CD4-positive, CD25-positive, alpha-beta regulatory T cell (primary cell): ENCODE results near the gene SCG3. TPM values are rescaled to one million over a fixed set of nuclear protein-coding genes. Genes with fewer than 3 reads are reported as not detected.

Source experiments
- ATAC-seq, 2 donors: fragments of 150-1000 bp; cut with Tn5 transposase; one replicate each; pipeline ENCODE4 v1.10.0; 2021; ENCODE audit warnings: low read depth in 2 of 2, moderate number of reproducible peaks in 2 of 2, moderate library complexity in 1 of 2
- DNase-seq, 3 donors: peaks; one replicate each; pipeline versions ENCODE4 v3.0.0 to v3.0.0-alpha.2; 2012 to 2022; ENCODE audit warnings: mixed read lengths in 1 of 3
- H3K27ac ChIP-seq: one replicate; pipeline ENCODE4 v1.7.0; 2013; ENCODE audit warnings: mild to moderate bottlenecking, low read length; ENCODE audit not compliant: insufficient read depth, poor library complexity, severe bottlenecking
- H3K27me3 ChIP-seq: one replicate; pipeline ENCODE4 v1.7.0; 2013; ENCODE audit warnings: low read length; ENCODE audit not compliant: control insufficient read depth, insufficient read depth
- H3K36me3 ChIP-seq: one replicate; pipeline ENCODE4 v1.7.0; 2013; ENCODE audit warnings: mild to moderate bottlenecking, low read length, moderate library complexity; ENCODE audit not compliant: control insufficient read depth, insufficient read depth
- H3K4me1 ChIP-seq: 2 replicates; pipeline ENCODE4 v1.7.0; 2013; ENCODE audit warnings: mild to moderate bottlenecking, low read length; ENCODE audit not compliant: insufficient read depth, control insufficient read depth, poor library complexity, severe bottlenecking
- H3K4me3 ChIP-seq: one replicate; pipeline ENCODE4 v1.7.0; 2013; ENCODE audit warnings: low read depth, mild to moderate bottlenecking, low read length, moderate library complexity
- H3K9me3 ChIP-seq, 2 experiments: 1 replicate in 1 of 2; 2 replicates in 1 of 2; pipeline ENCODE4 v1.7.0; 2013; ENCODE audit warnings: low read length in 2 of 2, mild to moderate bottlenecking in 1 of 2, moderate library complexity in 1 of 2; ENCODE audit not compliant: control insufficient read depth in 2 of 2
- H3K27ac Mint-ChIP-seq, 3 donors: one replicate each; pipeline ENCODE4 v1.8.0; 2020 to 2022; ENCODE audit warnings: mild to moderate bottlenecking in 3 of 3, mixed read lengths in 3 of 3, moderate library complexity in 2 of 3
- H3K27me3 Mint-ChIP-seq: one replicate; pipeline ENCODE4 v1.8.0; 2022; ENCODE audit warnings: mild to moderate bottlenecking, mixed read lengths
- H3K36me3 Mint-ChIP-seq: one replicate; pipeline ENCODE4 v1.8.0; 2020; ENCODE audit warnings: mixed read lengths
- H3K4me1 Mint-ChIP-seq, 4 donors: one replicate each; pipeline ENCODE4 v1.8.0; 2020 to 2022; ENCODE audit warnings: mixed read lengths in 4 of 4, mild to moderate bottlenecking in 1 of 4
- H3K4me3 Mint-ChIP-seq, 4 donors: one replicate each; pipeline ENCODE4 v1.8.0; 2020 to 2022; ENCODE audit warnings: mild to moderate bottlenecking in 4 of 4, mixed read lengths in 4 of 4, moderate library complexity in 3 of 4
- H3K9me3 Mint-ChIP-seq, 7 donors: one replicate each; pipeline ENCODE4 v1.8.0; 2020 to 2022; ENCODE audit warnings: mixed read lengths in 7 of 7, mild to moderate bottlenecking in 3 of 7, moderate library complexity in 2 of 7
- polyA plus RNA-seq, 4 donors: library from polyadenylated mRNA; unstranded; fragments of 300-500 nt; fragmentation: Illumina TruSeq; gene quantifications; one replicate each; pipeline ENCODE4 v1.2.3, GENCODE V29; 2021
- total RNA-seq: library from RNA; stranded (reverse); gene quantifications from one replicate; pipeline ENCODE4 v1.2.3, GENCODE V29; 2022

The SCG3 gene
- total and polyA plus RNA-seq, 5 donors from 2014 or later = not detected

DNA sequence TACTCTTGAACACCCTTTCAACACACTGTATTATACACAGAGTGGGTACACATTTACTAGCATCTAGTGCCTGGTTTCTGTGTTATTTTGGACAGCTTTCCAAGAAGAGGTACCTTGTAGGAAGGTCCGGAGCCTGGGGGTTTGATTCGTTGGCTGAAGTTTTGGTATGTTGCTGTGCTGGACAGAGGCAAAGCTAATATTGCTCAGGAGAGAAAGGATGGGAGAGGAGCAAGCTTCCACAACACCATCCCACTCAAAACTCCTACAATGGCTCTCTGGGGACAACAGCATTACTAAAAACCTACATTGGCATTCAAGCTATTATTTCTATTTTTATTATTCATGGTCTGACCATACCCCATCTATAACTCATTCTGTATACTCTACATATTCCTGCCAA is 57.2 kb downstream of the SCG3 start:
- H3K9me3 ChIP-seq = no peaks in the 10 kb centered on the region
- DNase-seq (no peak), ATAC-seq (no peak)
- peak overlapping the region; percentile 91 to 96 (median 92) for H3K4me3 Mint-ChIP-seq
- H3K27me3 Mint-ChIP-seq = peaks cover 4% of the 10 kb centered on the region
- H3K36me3 Mint-ChIP-seq = no peaks in the 10 kb centered on the region
- H3K27me3 ChIP-seq = no peaks in the 10 kb centered on the region
- peak overlapping the region; percentile 84 to 97 (median 96) for H3K27ac Mint-ChIP-seq
- H3K36me3 ChIP-seq = no peaks in the 10 kb centered on the region
- H3K9me3 Mint-ChIP-seq = no peaks in the 10 kb centered on the region
- H3K4me1 ChIP-seq = peaks cover 40% of the 10 kb centered on the region
- peak overlapping the region; percentile 72 for H3K4me3 ChIP-seq
- peaks cover 19 to 43% (median 37%) of the 10 kb centered on the region in 4 donors for H3K4me1 Mint-ChIP-seq
- peak overlapping the region; percentile 81 for H3K27ac ChIP-seq

DNA sequence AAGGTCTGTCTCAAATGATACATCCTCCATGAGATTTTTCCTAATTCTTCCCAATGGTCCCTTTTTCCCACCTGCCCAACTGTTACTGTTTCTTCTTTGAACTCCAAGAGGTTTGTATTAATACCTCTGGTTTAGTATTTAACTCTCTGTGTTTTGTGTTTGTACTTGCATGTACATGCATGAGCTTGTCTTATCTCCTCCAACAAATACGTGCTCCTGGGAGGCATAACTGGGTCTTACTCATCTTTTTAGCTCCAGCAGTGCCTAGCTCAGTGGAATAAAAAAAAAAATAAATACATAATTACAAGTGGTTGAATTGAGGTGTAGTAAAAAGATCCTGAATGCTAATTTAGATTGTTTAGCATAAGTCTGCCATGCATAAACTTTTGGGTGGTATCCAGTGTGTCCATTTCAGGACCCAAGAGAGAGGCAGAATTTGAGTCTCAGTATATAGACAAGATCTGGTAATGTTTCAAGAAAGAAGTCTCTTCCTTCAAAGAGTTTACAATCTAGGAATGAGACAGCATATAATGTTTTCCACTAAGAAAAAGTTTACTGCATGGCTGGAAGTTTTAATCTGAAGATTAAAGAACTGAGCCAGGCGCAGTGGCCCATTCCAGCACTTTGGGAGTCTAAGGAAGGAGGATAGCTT is 57.9 kb downstream of the SCG3 start:
- H3K36me3 ChIP-seq = no peaks in the 10 kb centered on the region
- no peaks in the 10 kb centered on the region for H3K36me3 Mint-ChIP-seq
- H3K9me3 ChIP-seq = no peaks in the 10 kb centered on the region
- no peaks in the 10 kb centered on the region for H3K9me3 Mint-ChIP-seq
- peaks cover 4% of the 10 kb centered on the region for H3K27me3 Mint-ChIP-seq
- H3K27ac Mint-ChIP-seq = peak overlapping the region; percentile 84 to 97 (median 96)
- H3K4me3 Mint-ChIP-seq = peak overlapping the region; percentile 77 to 96 (median 91)
- no peak for DNase-seq
- H3K4me3 ChIP-seq = no peak overlapping the region
- peaks cover 18 to 37% (median 32%) of the 10 kb centered on the region in 4 donors for H3K4me1 Mint-ChIP-seq
- H3K27ac ChIP-seq = no peak overlapping the region
- ATAC-seq = no peak
- H3K27me3 ChIP-seq = no peaks in the 10 kb centered on the region
- H3K4me1 ChIP-seq = peaks cover 33% of the 10 kb centered on the region

DNA sequence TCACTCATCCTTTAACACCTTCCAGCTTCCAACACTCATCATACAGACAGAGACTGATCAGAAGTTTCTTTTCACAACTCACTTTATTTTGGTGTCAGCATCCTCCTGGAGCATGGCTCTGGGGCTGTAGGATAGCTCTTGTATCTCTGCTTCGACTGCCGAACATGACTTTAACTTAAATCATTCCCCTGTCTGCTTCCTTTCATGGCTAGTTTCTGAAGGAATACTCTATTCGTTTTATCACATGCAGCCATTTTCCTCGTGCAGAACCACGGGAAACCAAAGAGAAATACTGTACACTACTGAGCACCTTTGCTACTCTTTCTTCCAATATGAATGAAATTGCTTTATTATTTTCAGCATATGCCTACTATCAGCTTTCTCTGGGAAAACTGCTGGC is 68.0 kb downstream of the SCG3 start:
- ATAC-seq (no peak), DNase-seq (no peak)
- H3K27ac ChIP-seq = no peak overlapping the region
- H3K4me1 ChIP-seq = peaks cover 14% of the 10 kb centered on the region
- Mint-ChIP-seq H3K4me3 (no peak overlapping the region), H3K4me1 (peaks cover 0 to 28% (median 17%) of the 10 kb centered on the region in 4 donors), H3K27ac (peak overlapping the region in 1 of 3 donors; percentile 11), H3K36me3 (no peaks in the 10 kb centered on the region), H3K27me3 (peaks cover 70% of the 10 kb centered on the region), H3K9me3 (no peaks in the 10 kb centered on the region)
- H3K27me3 ChIP-seq = peaks cover 13% of the 10 kb centered on the region
- no peaks in the 10 kb centered on the region for H3K36me3 ChIP-seq
- H3K4me3 ChIP-seq = no peak overlapping the region
- H3K9me3 ChIP-seq = no peaks in the 10 kb centered on the region

DNA sequence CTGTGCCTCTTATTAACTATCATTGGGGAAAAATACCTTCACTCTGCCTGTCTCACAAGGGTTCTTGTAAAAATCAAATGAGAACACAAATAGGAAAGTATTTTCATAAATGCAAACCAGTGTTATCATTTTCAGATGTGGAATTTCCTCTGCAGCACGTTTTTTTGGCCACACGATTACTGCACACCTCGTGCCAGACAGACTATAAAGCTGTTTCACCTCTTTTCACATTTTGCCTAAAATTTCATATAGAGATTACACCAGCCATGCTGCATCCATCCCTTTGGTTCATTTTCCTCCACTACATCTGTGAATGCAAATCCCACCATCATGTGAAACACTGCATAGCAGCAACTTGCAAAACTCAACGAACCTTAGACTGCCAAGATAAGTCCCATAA is 68.9 kb downstream of the SCG3 start:
- H3K36me3 ChIP-seq = no peaks in the 10 kb centered on the region
- peak overlapping the region; percentile 11 for H3K4me3 ChIP-seq
- DNase-seq (no peak), ATAC-seq (no peak)
- Mint-ChIP-seq H3K9me3 (no peaks in the 10 kb centered on the region), H3K27ac (no peak overlapping the region), H3K27me3 (peaks cover 69% of the 10 kb centered on the region), H3K36me3 (no peaks in the 10 kb centered on the region), H3K4me1 (peaks cover 0 to 33% (median 19%) of the 10 kb centered on the region in 4 donors), H3K4me3 (peak overlapping the region; percentile 81 to 87 (median 86))
- peaks cover 12% of the 10 kb centered on the region for H3K27me3 ChIP-seq
- no peak overlapping the region for H3K27ac ChIP-seq
- H3K4me1 ChIP-seq = peaks cover 14% of the 10 kb centered on the region
- no peaks in the 10 kb centered on the region for H3K9me3 ChIP-seq

DNA sequence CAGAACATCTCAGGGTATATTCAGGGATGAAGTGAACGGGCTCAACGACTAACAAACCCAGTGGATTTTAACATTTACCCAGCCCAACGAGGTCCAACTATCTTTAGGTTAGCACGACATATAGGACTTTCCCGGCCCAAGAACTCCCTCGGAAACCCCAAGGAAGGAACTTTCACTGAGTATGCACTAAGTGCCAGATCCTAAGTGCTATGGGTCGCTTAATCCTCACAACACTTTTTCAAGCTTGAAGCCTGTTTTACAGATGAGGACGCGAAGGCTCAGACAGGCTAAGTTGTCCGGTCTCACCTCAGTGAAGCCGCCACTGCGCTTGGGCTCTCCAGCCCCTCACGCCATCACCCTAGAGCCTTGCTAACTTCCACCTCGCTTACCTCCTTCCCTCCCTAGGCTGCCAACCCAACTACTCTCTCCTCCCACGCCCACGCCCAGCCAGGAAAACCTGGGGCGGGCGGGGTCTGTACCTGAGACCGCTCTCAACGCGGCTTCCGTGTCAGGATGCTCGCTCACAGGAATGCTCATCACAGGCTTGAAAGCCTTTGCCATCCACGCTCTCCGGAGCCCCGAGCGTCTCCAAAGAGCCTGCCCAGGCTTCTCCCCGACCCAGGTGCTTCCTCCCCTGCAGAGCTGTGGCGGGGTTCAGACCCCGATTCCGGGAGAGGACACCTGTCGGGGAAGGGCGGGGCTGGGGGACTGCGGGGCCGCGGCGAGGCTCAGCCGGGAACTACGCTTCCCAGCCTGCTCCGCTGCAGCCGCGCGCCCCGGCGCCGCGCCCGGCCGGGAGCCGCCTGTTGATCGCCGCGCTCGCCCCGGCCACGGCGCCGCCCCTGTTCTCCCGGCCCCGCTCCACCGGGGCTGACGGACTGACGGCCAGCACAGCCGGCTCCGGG is 69.7 kb downstream of the SCG3 start, which contains the start of gene TMOD2:
Gene TMOD2 (plus strand): TSS at position 806 of the 905 bp plus-strand sequence. CDS start 14,845 bp downstream, outside the sequence.
- DNase-seq (peak; percentile 22 to 49 (median 32)), ATAC-seq (peak; percentile 77 to 80)
- Histone ChIP-seq H3K4me1 (peaks cover 14% of the 10 kb centered on the region), H3K27me3 (peaks cover 11% of the 10 kb centered on the region), H3K9me3 (no peaks in the 10 kb centered on the region), H3K36me3 (no peaks in the 10 kb centered on the region), H3K4me3 (peak within 1 kb of the TSS; percentile 56), H3K27ac (no peak within 1 kb of the TSS)
- Mint-ChIP-seq H3K9me3 (no peaks in the 10 kb centered on the region), H3K27me3 (peaks cover 61% of the 10 kb centered on the region), H3K4me1 (peaks cover 0 to 37% (median 19%) of the 10 kb centered on the region in 4 donors), H3K4me3 (peak within 1 kb of the TSS; percentile 84 to 89 (median 87)), H3K27ac (peak within 1 kb of the TSS in 2 of 3 donors; percentile 15 to 59), H3K36me3 (no peaks in the 10 kb centered on the region)

DNA sequence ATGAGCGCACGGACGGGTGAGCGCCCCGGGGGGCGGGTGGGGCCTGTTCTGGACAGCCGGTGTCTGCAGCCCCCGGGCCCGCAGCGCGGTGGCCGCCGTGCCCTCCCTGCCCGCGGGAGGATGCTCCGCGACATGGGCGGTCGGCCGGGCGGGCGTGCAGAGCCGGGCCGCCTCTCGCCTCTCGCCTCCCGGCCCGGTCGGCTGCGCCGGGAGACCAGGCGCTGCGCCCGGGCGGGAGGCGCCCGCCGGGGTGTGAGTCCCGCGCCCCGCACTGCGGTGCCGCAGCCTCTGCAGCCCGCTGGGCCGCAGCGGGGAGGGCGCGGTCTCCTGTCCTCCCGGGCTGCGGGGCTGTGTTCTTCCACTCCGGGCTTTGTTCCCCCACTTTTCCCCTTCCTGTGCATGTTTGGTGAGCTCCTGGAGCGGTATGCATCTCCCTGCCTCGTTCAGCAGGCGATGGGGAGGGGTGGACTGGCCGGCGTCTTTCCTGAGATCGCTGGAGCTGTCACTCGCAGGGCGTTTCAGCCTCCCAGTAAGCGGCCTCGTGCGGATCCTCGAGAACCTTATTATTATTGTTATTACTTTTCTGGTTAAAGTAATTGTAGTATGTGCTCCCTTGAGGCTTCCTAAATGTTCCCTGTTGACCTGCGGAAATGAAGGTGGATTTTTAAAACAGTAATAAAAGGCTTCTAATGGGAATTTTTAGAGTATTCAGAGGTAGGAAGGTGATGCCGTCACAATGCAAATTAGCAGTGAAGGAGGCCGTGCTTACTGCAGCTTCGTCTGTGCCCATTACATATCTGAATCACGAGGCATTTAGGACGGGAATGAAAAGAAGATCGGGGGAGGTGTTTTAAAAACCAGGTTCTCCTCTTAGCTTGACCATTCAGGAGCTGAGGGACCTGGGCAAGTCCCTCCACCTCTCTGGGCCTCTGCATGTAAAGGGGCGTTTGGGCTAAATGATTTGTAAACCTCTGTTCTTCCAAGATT is 70.7 kb downstream of the SCG3 start:
- peaks cover 0 to 37% (median 19%) of the 10 kb centered on the region in 4 donors for H3K4me1 Mint-ChIP-seq
- H3K9me3 Mint-ChIP-seq = no peaks in the 10 kb centered on the region
- H3K36me3 Mint-ChIP-seq = no peaks in the 10 kb centered on the region
- no peak for DNase-seq
- Histone ChIP-seq H3K4me3 (peak overlapping the region; percentile 56), H3K36me3 (no peaks in the 10 kb centered on the region), H3K27ac (no peak overlapping the region), H3K9me3 (no peaks in the 10 kb centered on the region), H3K27me3 (peaks cover 11% of the 10 kb centered on the region), H3K4me1 (peaks cover 14% of the 10 kb centered on the region)
- ATAC-seq = peak; percentile 37 to 40
- H3K27me3 Mint-ChIP-seq = peaks cover 62% of the 10 kb centered on the region
- peak overlapping the region in 1 of 3 donors; percentile 15 for H3K27ac Mint-ChIP-seq
- H3K4me3 Mint-ChIP-seq = peak overlapping the region; percentile 82 to 89 (median 87)

DNA sequence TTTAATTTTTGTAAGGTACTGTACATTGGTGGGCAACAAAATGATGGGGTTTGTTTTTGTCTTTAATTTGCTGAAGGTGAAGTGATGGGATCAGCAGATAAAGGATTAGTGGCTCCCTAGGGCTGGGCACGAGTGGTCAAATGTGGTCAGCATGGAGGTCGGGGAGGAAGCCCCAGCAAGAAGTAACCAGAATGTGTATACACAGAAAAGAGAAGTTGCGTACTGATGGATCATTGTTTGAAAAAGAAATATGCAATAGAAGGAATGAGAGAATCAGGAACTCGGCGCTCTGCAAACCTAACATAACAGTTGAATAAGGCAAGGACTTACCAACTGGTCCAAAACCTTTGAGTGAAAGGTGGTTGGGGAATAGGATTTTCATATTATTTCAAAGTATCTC is 71.6 kb downstream of the SCG3 start:
- H3K4me1 ChIP-seq = peaks cover 14% of the 10 kb centered on the region

More for the DNA sequence above, 71.6 kb downstream of the SCG3 start:
- H3K27ac ChIP-seq = no peak overlapping the region
- H3K4me1 Mint-ChIP-seq = peaks cover 0 to 37% (median 19%) of the 10 kb centered on the region in 4 donors
- no peaks in the 10 kb centered on the region for H3K9me3 Mint-ChIP-seq
- H3K36me3 Mint-ChIP-seq = no peaks in the 10 kb centered on the region
- H3K27ac Mint-ChIP-seq = peak overlapping the region in 1 of 3 donors; percentile 15
- ATAC-seq = no peak
- H3K27me3 Mint-ChIP-seq = peaks cover 56% of the 10 kb centered on the region
- H3K4me3 ChIP-seq = no peak overlapping the region
- H3K36me3 ChIP-seq = no peaks in the 10 kb centered on the region
- H3K27me3 ChIP-seq = peaks cover 11% of the 10 kb centered on the region
- no peak for DNase-seq
- H3K9me3 ChIP-seq = no peaks in the 10 kb centered on the region
- peak overlapping the region; percentile 80 to 87 (median 84) for H3K4me3 Mint-ChIP-seq
